B cell (primary cell): ENCODE results near the gene RIN3. TPM values are rescaled to one million over a fixed set of nuclear protein-coding genes. Genes with fewer than 3 reads are reported as not detected.

ENCODE experiments used
- ATAC-seq: fragments of 200-7000 bp; cut with Tn5 transposase; one replicate; pipeline ENCODE4 v1.10.0; 2021; ENCODE audit warnings: low read depth, mild to moderate bottlenecking, moderate number of reproducible peaks, moderate library complexity
- CTCF ChIA-PET: fragments of 350-600 bp; sonication (Branson Sonifier 250); formaldehyde crosslinking; loops from one replicate; lab custom pipeline; 2021; ENCODE audit warnings: antibody characterized with exemption, inconsistent platforms; lab: Charles Lee
- POLR2A ChIA-PET: fragments of 350-600 bp; sonication (Branson Sonifier 250); formaldehyde crosslinking; loops from one replicate; lab custom pipeline; 2021; ENCODE audit warnings: antibody characterized with exemption; lab: Charles Lee
- DNase-seq: peaks from one replicate; pipeline ENCODE4 v3.0.0; 2013
- H2AFZ ChIP-seq: 2 replicates; pipeline ENCODE4 v1.6.1; 2012; ENCODE audit warnings: mild to moderate bottlenecking, low read depth, low read length; ENCODE audit not compliant: insufficient read depth, poor library complexity, severe bottlenecking
- H3K27ac ChIP-seq, 2 donors: 1 replicate in 1 of 2; 2 replicates in 1 of 2; pipeline ENCODE4 v1.5.1; 2012 to 2013; ENCODE audit warnings: low read length in 2 of 2, mild to moderate bottlenecking in 2 of 2, moderate library complexity in 1 of 2
- H3K27me3 ChIP-seq, 4 experiments: fragments of 200-600 bp in 1 of 4; sonication (generic) in 1 of 4; replicated peaks in 1 of 4; 1 replicate in 2 of 4; 2 replicates in 2 of 4; pipeline versions ENCODE4 v1.6.1 to v1.7.0; 2013 to 2016; ENCODE audit warnings: low read length in 3 of 4, mild to moderate bottlenecking in 2 of 4, mixed read lengths in 1 of 4, moderate library complexity in 1 of 4; ENCODE audit not compliant: insufficient read depth in 4 of 4, control insufficient read depth in 3 of 4; ENCODE audit errors: control extremely low read depth in 1 of 4
- H3K36me3 ChIP-seq, 2 experiments: replicated peaks in 1 of 2; 1 replicate in 1 of 2; 2 replicates in 1 of 2; pipeline versions ENCODE4 v1.6.1 to v1.7.1; 2013; ENCODE audit warnings: low read length in 1 of 2; ENCODE audit not compliant: insufficient read depth in 2 of 2, control insufficient read depth in 1 of 2; ENCODE audit errors: control extremely low read depth in 1 of 2, extremely low read depth in 1 of 2
- H3K4me1 ChIP-seq, 2 donors: fragments of 200-600 bp in 1 of 2; sonication (generic) in 1 of 2; 1 replicate in 1 of 2; 2 replicates in 1 of 2; pipeline versions ENCODE4 v1.5.1 to v1.6.1; 2013 to 2017; ENCODE audit warnings: low read length in 2 of 2; ENCODE audit not compliant: control insufficient read depth in 2 of 2, insufficient read depth in 2 of 2
- H3K4me2 ChIP-seq: replicated peaks from 2 replicates; pipeline ENCODE3; 2012; ENCODE audit warnings: mild to moderate bottlenecking, low read depth, low read length; ENCODE audit not compliant: poor library complexity, severe bottlenecking
- H3K4me3 ChIP-seq, 5 experiments: fragments of 200-600 bp in 1 of 5; sonication (generic) in 1 of 5; 1 replicate in 3 of 5; 2 replicates in 2 of 5; pipeline versions ENCODE4 v1.5.1 to v1.7.0; 2011 to 2016; ENCODE audit warnings: low read length in 4 of 5, mild to moderate bottlenecking in 4 of 5, low read depth in 2 of 5, control low read depth in 1 of 5, moderate library complexity in 1 of 5; ENCODE audit not compliant: insufficient read depth in 1 of 5; ENCODE audit errors: control extremely low read depth in 1 of 5, extremely low read depth in 1 of 5
- H3K79me2 ChIP-seq: fragments of 200-600 bp; sonication (generic); one replicate; pipeline ENCODE4 v1.6.0; 2016; ENCODE audit warnings: low read length; ENCODE audit not compliant: control insufficient read depth, insufficient read depth
- H3K9ac ChIP-seq: fragments of 200-600 bp; sonication (generic); 2 replicates; pipeline ENCODE4 v1.6.1; 2017; ENCODE audit warnings: mild to moderate bottlenecking, low read length, moderate library complexity
- H3K9me3 ChIP-seq, 3 donors: one replicate each; pipeline versions ENCODE4 v1.6.1 to v1.7.1; 2013; ENCODE audit warnings: low read length in 2 of 3; ENCODE audit not compliant: control insufficient read depth in 2 of 3, insufficient read depth in 1 of 3; ENCODE audit errors: control extremely low read depth in 1 of 3
- H4K20me1 ChIP-seq: 2 replicates; pipeline ENCODE4 v1.6.0; 2012; ENCODE audit warnings: mild to moderate bottlenecking, low read length; ENCODE audit not compliant: insufficient read depth, control insufficient read depth, poor library complexity, severe bottlenecking
- H3K27ac Mint-ChIP-seq: one replicate; pipeline ENCODE4 v1.8.0; 2021; ENCODE audit warnings: mixed read lengths
- H3K27me3 Mint-ChIP-seq: one replicate; pipeline ENCODE4 v1.8.0; 2021; ENCODE audit warnings: mixed read lengths
- H3K4me1 Mint-ChIP-seq: one replicate; pipeline ENCODE4 v1.8.0; 2021; ENCODE audit warnings: mixed read lengths
- H3K4me3 Mint-ChIP-seq: one replicate; pipeline ENCODE4 v1.8.0; 2021; ENCODE audit warnings: mixed read lengths
- H3K9me3 Mint-ChIP-seq: one replicate; pipeline ENCODE4 v1.8.0; 2022; ENCODE audit warnings: mixed read lengths; ENCODE audit not compliant: insufficient read depth
- CTCF ChIP-seq: fragments of 200-600 bp; IDR thresholded peaks from one replicate; pipeline ENCODE4 v1.8.0; 2022; ENCODE audit warnings: antibody characterized with exemption, mild to moderate bottlenecking
- EZH2 ChIP-seq: IDR thresholded peaks from 2 replicates; pipeline ENCODE4 v1.6.1; 2012; ENCODE audit warnings: borderline replicate concordance, low read depth, mild to moderate bottlenecking, moderate library complexity, low read length; ENCODE audit not compliant: insufficient read depth, poor library complexity, severe bottlenecking
- WGBS: methylation state at CpG from one replicate; pipeline ENCODE4 v1.1.5; 2013; ENCODE audit warnings: missing lambda C conversion rate; ENCODE audit not compliant: insufficient coverage; 5-methylcytosine and 5-hydroxymethylcytosine counted together
- intact Hi-C: fragments of 100-400 bp; cut with micrococcal nuclease; formaldehyde crosslinking; loops from one replicate; pipeline ENCODE4 v1.10.0; 2022
- polyA plus RNA-seq: library from polyadenylated mRNA; depleted of rRNA; stranded (reverse); fragments of >200 nt; gene quantifications from 2 replicates; pipeline ENCODE4 v1.2.3, GENCODE V29; 2012
- total RNA-seq, 2 donors: library from RNA; stranded (reverse); fragments of 120-200 nt in 1 of 2; gene quantifications; 1 replicate in 1 of 2; 2 replicates in 1 of 2; pipeline versions ENCODE4 v1.2.3 to v1.2.4, GENCODE V29; 2013 to 2022

Gene RIN3
- total and polyA plus RNA-seq, 2 donors (not counting 1 experiment from before 2014, with no cell fraction given) = 62.1 to 123 TPM

- TF ChIP-seq EZH2 = no peak
- no peak for TF ChIP-seq CTCF
- H3K4me3 Mint-ChIP-seq = no peak overlapping the region
- H3K27ac Mint-ChIP-seq = no peak overlapping the region
- no peak for DNase-seq
- no peaks in the 10 kb centered on the region for H3K9me3 Mint-ChIP-seq
- Histone ChIP-seq H3K36me3 (no peaks in the 10 kb centered on the region), H3K27me3 (no peaks in the 10 kb centered on the region), H3K4me3 (no peak overlapping the region), H4K20me1 (no peaks in the 10 kb centered on the region), H3K9me3 (no peaks in the 10 kb centered on the region), H3K79me2 (no peaks in the 10 kb centered on the region), H3K9ac (no peak overlapping the region), H3K4me1 (peaks cover 45 to 48% of the 10 kb centered on the region in 2 donors), H3K4me2 (peak overlapping the region; percentile 14), H2AFZ (no peak overlapping the region), H3K27ac (no peak overlapping the region)
- peaks cover 72% of the 10 kb centered on the region for H3K4me1 Mint-ChIP-seq
- no peaks in the 10 kb centered on the region for H3K27me3 Mint-ChIP-seq
- POLR2A ChIA-PET = interaction anchor here (0.9 to 1.0 kb wide), 2 partner anchors 11 kb away, joined by 4 to 5 read pairs; no protein-coding TSS in a partner anchor
- intact Hi-C loops = no loop called here
- CTCF ChIA-PET = interaction anchor here (0.8 to 1.4 kb wide), 4 partner anchors 9 to 86 kb away, joined by 3 to 6 read pairs (median 6); no protein-coding TSS in a partner anchor
- ATAC-seq = no peak
Measured at GRCh38 chr14:92698393-92698792, 184.8 kb downstream of the RIN3 start.

- Histone ChIP-seq H3K27me3 (no peaks in the 10 kb centered on the region), H3K9me3 (no peaks in the 10 kb centered on the region), H3K4me3 (no peak overlapping the region), H3K27ac (no peak overlapping the region), H2AFZ (no peak overlapping the region), H3K9ac (no peak overlapping the region), H3K36me3 (no peaks in the 10 kb centered on the region), H3K4me2 (peak overlapping the region; percentile 60), H4K20me1 (no peaks in the 10 kb centered on the region), H3K79me2 (no peaks in the 10 kb centered on the region), H3K4me1 (peaks cover 53 to 62% of the 10 kb centered on the region in 2 donors)
- Mint-ChIP-seq H3K9me3 (no peaks in the 10 kb centered on the region), H3K4me1 (peaks cover 76% of the 10 kb centered on the region), H3K27ac (peak overlapping the region; percentile 29), H3K27me3 (no peaks in the 10 kb centered on the region), H3K4me3 (peak overlapping the region; percentile 57)
- ChIA-PET CTCF (interaction anchor here (0.7 to 17.0 kb wide), 4 partner anchors 11 to 85 kb away, joined by 3 to 337 read pairs (median 4); partner anchors contain the start of gene GOLGA5), POLR2A (interaction anchor here (0.5 kb wide), 1 partner anchor 1233 kb away, joined by 3 read pairs; no protein-coding TSS in a partner anchor)
- WGBS = 96% methylated on average over 9 of the region's 10 CpGs
- DNase-seq (no peak), ATAC-seq (no peak)
- intact Hi-C loops = loop anchor here (5.0 kb wide), 1 partner anchor 90 kb away; the partner anchor contains the start of gene GOLGA5
- no peak for TF ChIP-seq CTCF
- TF ChIP-seq EZH2 = no peak
Measured at GRCh38 chr14:92701826-92702225, 188.2 kb downstream of the RIN3 start.
